ENCODE data around the gene ANKRD31. TPM values are rescaled to one million over a fixed set of nuclear protein-coding genes. Genes with fewer than 3 reads are reported as not detected.
"Not testable (repeated sequence)": the region's sequence is repeated elsewhere in the genome, so short reads cannot be mapped to it uniquely, and the experiment has no call there.

Gene ANKRD31
- total and polyA plus RNA-seq, 5 experiments from 2014 or later: 0.55 to 2.8 (median 0.58) TPM

- H3K27me3 Mint-ChIP-seq: no peaks in the 10 kb centered on the region
- H3K36me3 Mint-ChIP-seq: peaks cover 0 to 15% (median 0%) of the 10 kb centered on the region in 3 donors
- peaks cover 2 to 4% (median 2%) of the 10 kb centered on the region in 4 donors for H3K4me1 Mint-ChIP-seq
- H3K9me3 Mint-ChIP-seq: peaks cover 0 to 10% (median 4%) of the 10 kb centered on the region in 9 donors
- H3K4me3 Mint-ChIP-seq: no peak overlapping the region
- ATAC-seq (no peak), DNase-seq (no peak)
- H3K27ac Mint-ChIP-seq: no peak overlapping the region
- POLR2A ChIA-PET: no interaction called here
These were observed 119.8 kb downstream of the ANKRD31 start for GRCh38 chr5:75116856-75117255.

DNA sequence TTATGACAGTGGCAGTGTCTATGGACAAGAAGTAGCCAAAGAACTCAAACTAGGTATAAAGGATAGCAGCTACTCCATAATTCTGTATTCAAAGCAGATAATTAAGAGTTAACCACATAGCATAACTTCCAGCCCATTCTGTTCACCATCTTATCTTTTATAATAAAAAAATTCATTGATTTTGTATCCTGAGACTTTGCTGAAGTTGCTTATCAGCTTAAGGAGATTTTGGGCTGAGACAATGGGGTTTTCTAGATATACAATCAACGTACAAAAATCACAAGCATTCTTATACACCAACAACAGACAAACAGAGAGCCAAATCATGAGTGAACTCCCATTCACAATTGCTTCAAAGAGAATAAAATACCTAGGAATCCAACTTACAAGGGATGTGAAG, 122.4 kb downstream of the ANKRD31 start:
- H3K27ac Mint-ChIP-seq, H3K9me3 Mint-ChIP-seq, ATAC-seq, H3K36me3 Mint-ChIP-seq, H3K27me3 Mint-ChIP-seq, POLR2A ChIA-PET, H3K4me3 Mint-ChIP-seq, DNase-seq: not testable (repeated sequence)
- peaks cover 3 to 19% (median 14%) of the 10 kb centered on the region in 4 donors for H3K4me1 Mint-ChIP-seq

- POLR2A ChIA-PET: no interaction called here
These were observed 123.1 kb downstream of the ANKRD31 start for GRCh38 chr5:75113354-75114113.

GRCh38 chr5:75108931-75109596, 127.6 kb downstream of the ANKRD31 start:
- Mint-ChIP-seq H3K4me3 (no peak overlapping the region), H3K27ac (peak overlapping the region in 8 of 10 donors; percentile 18 to 85 (median 48)), H3K36me3 (no peaks in the 10 kb centered on the region), H3K27me3 (no peaks in the 10 kb centered on the region), H3K9me3 (no peaks in the 10 kb centered on the region), H3K4me1 (peaks cover 3 to 28% (median 18%) of the 10 kb centered on the region in 4 donors)
- DNase-seq (peak in 3 of 10 donors; percentile 13 to 34 (median 29)), ATAC-seq (peak; percentile 68 to 92)
- POLR2A ChIA-PET: interaction anchor here (0.9 to 1.4 kb wide), 5 partner anchors 19 to 58 kb away, joined by 3 to 7 read pairs (median 5); partner anchors contain the start of gene GCNT4

More at GRCh38 chr5:75113354-75114113, 123.1 kb downstream of the ANKRD31 start:
- no peak for DNase-seq
- no peak for ATAC-seq
- Mint-ChIP-seq H3K9me3 (peaks cover 0 to 2% (median 0%) of the 10 kb centered on the region in 9 donors), H3K36me3 (peaks cover 0 to 3% (median 0%) of the 10 kb centered on the region in 3 donors), H3K27ac (peak overlapping the region in 1 of 10 donors; percentile 34), H3K27me3 (no peaks in the 10 kb centered on the region), H3K4me3 (no peak overlapping the region), H3K4me1 (peaks cover 3 to 24% (median 17%) of the 10 kb centered on the region in 4 donors)

DNA sequence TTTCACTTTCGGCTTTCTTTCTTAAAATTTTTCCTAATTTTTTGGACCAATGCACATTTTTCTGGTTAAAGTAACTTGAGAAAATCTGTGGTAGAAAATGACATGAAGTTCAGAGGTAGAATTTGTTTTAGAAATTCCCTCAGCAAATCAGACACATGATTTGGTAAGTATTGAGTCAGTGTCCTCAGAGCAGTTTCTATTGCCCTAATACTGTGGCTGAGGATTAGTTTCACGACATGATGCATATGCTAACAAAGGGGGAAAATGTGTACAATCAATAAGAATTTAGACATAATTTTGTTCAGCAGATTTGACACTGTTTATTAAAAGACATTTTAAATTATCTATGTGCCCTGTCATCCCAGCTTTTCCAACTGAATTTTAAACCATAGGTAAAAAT, 128.2 kb downstream of the ANKRD31 start:
- no peak overlapping the region for H3K4me3 Mint-ChIP-seq
- peaks cover 0 to under 1% (median 0%) of the 10 kb centered on the region in 5 donors for H3K27me3 Mint-ChIP-seq
- H3K27ac Mint-ChIP-seq: no peak overlapping the region
- peaks cover 3 to 28% (median 18%) of the 10 kb centered on the region in 4 donors for H3K4me1 Mint-ChIP-seq
- no peaks in the 10 kb centered on the region for H3K36me3 Mint-ChIP-seq
- no peak for ATAC-seq
- DNase-seq: no peak
- H3K9me3 Mint-ChIP-seq: no peaks in the 10 kb centered on the region
- POLR2A ChIA-PET: interaction anchor here (1.3 to 1.4 kb wide), 2 partner anchors 54 to 58 kb away, joined by 3 to 5 read pairs; no protein-coding TSS in a partner anchor

DNA sequence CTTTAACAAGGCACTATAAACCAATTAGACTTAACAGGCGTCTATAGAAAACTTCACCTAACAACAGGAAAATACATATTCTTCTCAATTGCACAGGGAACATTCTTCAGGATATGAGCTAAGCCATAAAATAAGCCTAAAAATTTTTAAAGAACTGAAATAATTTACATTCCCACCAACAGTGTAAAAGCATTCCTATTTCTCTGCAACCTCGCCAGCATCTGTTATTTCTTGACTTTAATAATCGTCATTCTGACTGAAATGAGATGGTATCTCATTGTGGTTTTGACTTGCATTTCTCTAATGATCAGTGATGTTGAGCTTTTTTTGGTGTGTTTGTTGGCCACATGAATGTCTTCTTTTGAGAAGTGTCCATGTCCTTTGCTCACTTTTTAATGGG, 140.7 kb downstream of the ANKRD31 start:
- ATAC-seq, DNase-seq, H3K27me3 Mint-ChIP-seq, H3K27ac Mint-ChIP-seq, POLR2A ChIA-PET, H3K9me3 Mint-ChIP-seq, H3K4me3 Mint-ChIP-seq: not testable (repeated sequence)
- Mint-ChIP-seq H3K36me3 (peaks cover 0 to 10% (median 0%) of the 10 kb centered on the region in 3 donors), H3K4me1 (peaks cover 5 to 14% (median 9%) of the 10 kb centered on the region in 4 donors)

DNA sequence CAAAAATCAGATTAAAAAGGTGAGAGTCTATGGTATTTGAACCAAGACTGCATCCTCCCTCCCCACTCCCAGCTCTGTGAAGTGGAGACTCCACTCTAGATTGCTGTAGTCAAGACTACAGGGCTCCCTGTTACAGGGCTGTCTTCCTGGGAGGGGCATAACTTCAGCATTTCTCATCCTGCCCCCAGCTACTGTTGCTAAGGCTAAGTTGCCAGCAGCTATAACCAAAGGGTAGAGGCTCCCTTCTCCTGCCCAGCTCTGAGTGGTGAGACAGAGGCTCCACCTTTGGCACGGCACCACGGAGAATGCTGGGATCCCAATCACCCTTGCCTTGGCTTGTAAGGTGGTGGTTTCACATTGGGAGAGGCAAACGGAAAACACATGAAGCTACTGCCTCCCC, 145.1 kb downstream of the ANKRD31 start:
- H3K9me3 Mint-ChIP-seq: no peaks in the 10 kb centered on the region
- no peak overlapping the region for H3K27ac Mint-ChIP-seq
- H3K36me3 Mint-ChIP-seq: no peaks in the 10 kb centered on the region
- no peaks in the 10 kb centered on the region for H3K27me3 Mint-ChIP-seq
- no peak overlapping the region for H3K4me3 Mint-ChIP-seq
- peaks cover 2 to 29% (median 26%) of the 10 kb centered on the region in 4 donors for H3K4me1 Mint-ChIP-seq
- peak in 1 of 2 donors; percentile 61 for ATAC-seq
- POLR2A ChIA-PET: no interaction called here
- no peak for DNase-seq

GRCh38 chr5:75089662-75090061, 147.0 kb downstream of the ANKRD31 start:
- Mint-ChIP-seq H3K36me3 (no peaks in the 10 kb centered on the region), H3K4me1 (peaks cover 2 to 20% (median 16%) of the 10 kb centered on the region in 4 donors), H3K4me3 (no peak overlapping the region), H3K9me3 (no peaks in the 10 kb centered on the region), H3K27me3 (no peaks in the 10 kb centered on the region), H3K27ac (no peak overlapping the region)
- POLR2A ChIA-PET: interaction anchor here (1.2 kb wide), 1 partner anchor 20 kb away, joined by 5 read pairs; no protein-coding TSS in a partner anchor
- no peak for ATAC-seq
- DNase-seq: no peak

DNA sequence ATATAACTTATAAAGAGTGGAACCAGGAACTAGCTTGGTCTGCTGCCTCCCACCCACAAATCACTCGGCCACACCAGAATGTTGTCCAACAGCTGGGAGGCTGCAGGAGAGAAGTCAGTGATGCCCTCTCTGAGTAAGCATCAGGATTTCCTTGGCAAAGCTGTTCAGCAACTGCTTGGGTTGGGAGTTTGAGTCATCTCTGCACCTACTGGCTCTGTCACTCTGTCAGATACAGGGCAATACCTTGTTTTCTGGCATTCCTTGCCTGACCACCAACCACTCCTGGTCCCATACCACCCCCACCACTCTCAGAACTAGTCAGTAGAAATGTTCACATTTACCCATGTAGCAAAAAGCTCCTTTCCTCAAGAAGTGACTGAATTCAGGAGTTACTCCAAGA, 147.5 kb downstream of the ANKRD31 start:
- Mint-ChIP-seq H3K9me3 (no peaks in the 10 kb centered on the region), H3K36me3 (no peaks in the 10 kb centered on the region), H3K27me3 (no peaks in the 10 kb centered on the region), H3K4me3 (peak overlapping the region in 1 of 10 donors; percentile 10), H3K4me1 (peaks cover 2 to 20% (median 14%) of the 10 kb centered on the region in 4 donors), H3K27ac (peak overlapping the region in 4 of 10 donors; percentile 6 to 68 (median 44))
- DNase-seq: no peak
- no peak for ATAC-seq
- POLR2A ChIA-PET: no interaction called here

DNA sequence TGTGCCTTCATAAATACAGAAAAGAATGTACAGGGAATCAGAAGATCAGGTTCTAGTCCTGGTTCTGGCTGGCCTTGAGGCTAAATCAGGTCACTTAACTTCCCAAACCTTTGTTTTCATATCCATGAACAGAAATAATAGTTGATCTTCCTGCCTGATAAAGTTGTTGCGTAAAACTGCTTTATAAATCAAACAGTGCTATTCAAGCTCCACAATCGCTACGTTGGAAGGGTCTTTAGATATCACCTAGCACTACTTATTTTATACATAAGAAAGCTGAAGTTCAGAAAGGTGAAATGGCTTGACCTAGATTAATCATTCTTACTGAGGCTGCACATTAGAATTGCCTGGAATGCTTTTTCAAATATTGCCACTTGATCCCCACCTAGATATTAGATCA, 148.0 kb downstream of the ANKRD31 start:
- no peak for ATAC-seq
- no peak for DNase-seq
- Mint-ChIP-seq H3K27me3 (no peaks in the 10 kb centered on the region), H3K36me3 (no peaks in the 10 kb centered on the region), H3K4me1 (peaks cover 2 to 20% (median 14%) of the 10 kb centered on the region in 4 donors), H3K9me3 (no peaks in the 10 kb centered on the region), H3K4me3 (no peak overlapping the region), H3K27ac (no peak overlapping the region)
- POLR2A ChIA-PET: no interaction called here

DNA sequence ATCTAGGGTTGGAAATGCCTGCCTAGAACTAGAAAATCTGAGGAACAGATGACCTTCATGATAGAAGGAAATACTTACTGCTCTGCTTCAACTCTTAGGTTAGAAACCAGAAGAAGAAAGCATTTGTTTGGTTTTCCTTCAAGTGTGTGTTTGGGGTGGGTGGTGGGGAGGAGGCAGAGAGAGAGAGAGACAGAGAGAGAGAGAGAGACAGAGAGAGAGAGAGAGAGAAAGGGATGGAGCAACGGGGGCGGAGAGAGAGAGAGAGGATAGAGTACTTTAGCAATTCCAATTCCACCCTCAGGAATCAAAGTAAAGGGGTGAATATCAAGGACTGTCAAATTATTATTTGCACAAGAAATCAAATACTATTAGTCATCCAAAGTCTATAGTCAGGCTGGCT, 155.2 kb downstream of the ANKRD31 start:
- POLR2A ChIA-PET: interaction anchor here (1.1 kb wide), 1 partner anchor 29 kb away, joined by 3 read pairs; the partner anchor contains the start of gene GCNT4
- Mint-ChIP-seq H3K27ac (peak overlapping the region in 2 of 10 donors; percentile 12 to 17), H3K9me3 (no peaks in the 10 kb centered on the region), H3K27me3 (no peaks in the 10 kb centered on the region), H3K4me3 (no peak overlapping the region), H3K36me3 (no peaks in the 10 kb centered on the region), H3K4me1 (peaks cover 0 to 11% (median 7%) of the 10 kb centered on the region in 4 donors)
- DNase-seq: no peak
- ATAC-seq: no peak

DNA sequence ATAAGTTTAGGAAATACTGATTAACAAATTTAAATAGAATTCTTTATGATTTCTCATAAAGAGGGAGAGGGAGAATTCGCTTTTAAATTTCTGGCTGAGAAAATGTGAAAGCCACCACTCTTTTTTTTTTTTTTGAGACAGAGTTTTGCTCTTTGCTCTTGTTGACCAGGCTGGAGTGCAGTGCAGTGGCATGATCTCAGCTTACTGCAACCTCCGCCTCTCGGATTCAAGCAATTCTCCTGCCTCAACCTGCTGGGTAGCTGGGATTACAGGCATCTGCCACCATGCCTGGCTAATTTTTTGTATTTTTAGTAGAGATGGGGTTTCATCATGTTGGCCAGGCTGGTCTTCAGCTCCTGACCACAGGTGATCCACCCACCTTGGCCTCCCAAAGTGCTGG, 157.3 kb downstream of the ANKRD31 start:
- not testable (repeated sequence) for H3K36me3 Mint-ChIP-seq, H3K4me3 Mint-ChIP-seq, H3K27me3 Mint-ChIP-seq, H3K27ac Mint-ChIP-seq, H3K9me3 Mint-ChIP-seq, ATAC-seq, DNase-seq
- POLR2A ChIA-PET: interaction anchor here (1.1 kb wide), 1 partner anchor 26 kb away, joined by 5 read pairs; no protein-coding TSS in a partner anchor
- H3K4me1 Mint-ChIP-seq: peaks cover 0 to 14% (median 12%) of the 10 kb centered on the region in 4 donors

- H3K4me1 Mint-ChIP-seq: peaks cover 2 to 14% (median 12%) of the 10 kb centered on the region in 4 donors
- no peak overlapping the region for H3K27ac Mint-ChIP-seq
- DNase-seq (peak in 3 of 10 donors; percentile 21 to 61 (median 59)), ATAC-seq (peak; percentile 79 to 84)
- H3K36me3 Mint-ChIP-seq: no peaks in the 10 kb centered on the region
- H3K4me3 Mint-ChIP-seq: peak overlapping the region in 1 of 10 donors; percentile 23
- POLR2A ChIA-PET: no interaction called here
- no peaks in the 10 kb centered on the region for H3K27me3 Mint-ChIP-seq
- H3K9me3 Mint-ChIP-seq: no peaks in the 10 kb centered on the region
These were observed 158.7 kb downstream of the ANKRD31 start for GRCh38 chr5:75078027-75078426.
